GM18867 (cell line): Measurements from ENCODE around the gene GLIS1.
"Not testable (repeated sequence)": the region's sequence is repeated elsewhere in the genome, so short reads cannot be mapped to it uniquely, and the experiment has no call there.

Experiments used
- ATAC-seq: cut with Tn5 transposase; IDR thresholded peaks from one replicate; pipeline ENCODE4 v1.9.1; 2021; ENCODE audit warnings: mild to moderate bottlenecking, moderate library complexity; ENCODE audit not compliant: unreplicated experiment

GLIS1 gene

DNA sequence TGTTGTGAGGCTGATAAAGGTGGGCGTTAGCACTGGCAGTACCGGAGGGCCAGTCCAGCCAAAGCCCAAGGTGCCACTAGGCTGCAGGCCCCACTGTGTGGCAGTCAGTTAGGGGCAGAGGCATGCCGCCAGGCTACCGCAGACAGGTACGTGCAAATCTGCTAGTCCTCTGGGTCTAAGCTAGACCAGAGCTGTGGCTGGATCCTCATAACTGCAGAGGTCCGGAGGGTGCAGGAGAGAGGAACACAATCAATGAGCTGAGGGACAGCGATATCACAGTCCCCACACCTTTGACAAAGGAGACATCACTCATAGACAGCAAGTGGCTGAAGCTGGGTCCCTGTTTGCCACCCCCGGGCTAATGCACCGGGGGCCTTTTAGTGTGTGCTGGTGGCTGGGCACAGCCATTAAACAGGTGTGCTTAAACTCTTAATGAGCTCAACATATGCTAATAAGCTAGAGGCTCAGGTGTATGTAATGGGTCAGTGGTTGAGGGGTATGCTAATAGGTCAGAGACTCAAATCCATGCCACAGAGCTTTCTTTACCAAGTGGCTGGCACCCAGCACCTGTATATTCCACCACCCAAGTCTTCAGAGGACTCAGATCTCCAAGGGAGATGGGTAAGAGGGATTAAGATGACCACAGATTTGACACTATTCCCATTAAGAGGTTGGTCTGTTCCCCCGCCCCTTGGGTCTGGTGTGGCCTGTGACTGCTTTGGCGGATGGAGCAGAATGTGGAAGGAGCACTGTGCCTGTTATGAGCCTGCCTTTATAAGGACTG lies 82.0 kb downstream of the GLIS1 start:
- no peak for ATAC-seq

GRCh38 chr1:53655931-53656746 lies 82.8 kb downstream of the GLIS1 start:
- ATAC-seq = no peak

DNA sequence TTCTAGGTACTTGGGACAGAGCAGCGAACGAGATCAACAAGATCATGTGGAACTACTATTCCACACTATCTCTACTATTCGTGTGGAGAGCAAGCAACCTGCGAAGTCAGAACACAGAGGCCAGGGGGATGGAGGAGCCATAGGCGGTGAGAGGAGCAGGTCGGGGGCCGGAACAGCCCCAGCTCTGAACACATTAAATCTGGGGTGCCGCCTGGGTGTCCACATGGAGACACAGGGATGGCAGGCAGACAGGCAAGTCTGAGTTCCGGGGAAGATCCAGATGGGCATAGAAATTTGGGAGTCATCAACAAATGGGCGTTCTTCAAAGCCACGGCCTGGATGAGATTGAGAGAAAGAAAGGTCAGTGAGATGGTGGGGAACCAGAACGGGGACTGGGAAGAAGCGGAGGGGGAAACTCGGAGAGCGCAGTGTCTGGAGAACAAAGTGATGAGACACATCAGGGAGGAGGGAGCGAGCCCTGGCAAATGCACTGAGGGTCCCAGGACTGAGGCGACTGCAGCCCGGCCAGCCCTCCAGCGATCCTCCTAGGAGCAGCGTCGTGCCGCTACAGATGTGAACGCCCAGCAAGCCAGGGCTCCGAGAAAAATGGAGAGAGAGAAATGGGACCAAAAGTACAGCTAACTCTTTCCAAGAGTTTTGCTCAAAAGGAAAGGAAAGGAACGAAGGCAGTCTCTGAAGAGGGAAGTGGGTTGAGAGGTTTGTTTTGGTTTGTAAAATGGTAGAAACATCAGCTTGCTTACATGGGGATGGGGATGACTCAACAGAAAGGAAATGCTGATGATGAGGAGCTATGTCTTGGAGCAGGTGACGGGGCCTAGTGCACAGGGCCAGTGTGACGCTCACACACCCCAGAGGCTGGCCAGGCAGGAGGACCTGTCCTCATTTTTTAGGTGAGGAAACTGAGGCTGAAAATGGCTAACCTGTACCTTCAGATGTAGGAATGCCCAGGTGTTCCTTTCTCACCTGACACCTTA lies 84.5 kb downstream of the GLIS1 start:
- ATAC-seq = no peak

DNA sequence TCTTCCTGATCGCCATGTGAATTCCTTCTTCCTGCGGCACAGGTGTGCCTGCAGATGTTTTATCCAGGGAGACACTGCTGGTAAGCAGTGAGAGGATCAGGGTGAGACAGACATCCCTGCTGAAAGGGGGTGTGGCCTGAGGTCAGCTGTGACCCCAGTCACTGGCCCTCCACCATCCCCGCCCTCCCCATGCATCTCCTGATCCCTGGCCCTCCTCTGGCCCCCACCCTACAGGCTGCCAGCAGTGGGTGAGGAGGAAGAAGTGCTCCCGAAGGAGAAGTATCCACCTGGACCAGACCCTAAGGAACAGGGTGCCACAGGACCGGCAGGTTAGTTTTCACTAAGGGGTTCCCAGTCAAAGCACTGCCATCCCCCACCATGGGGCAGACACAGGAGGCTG lies 85.3 kb downstream of the GLIS1 start:
- no peak for ATAC-seq

DNA sequence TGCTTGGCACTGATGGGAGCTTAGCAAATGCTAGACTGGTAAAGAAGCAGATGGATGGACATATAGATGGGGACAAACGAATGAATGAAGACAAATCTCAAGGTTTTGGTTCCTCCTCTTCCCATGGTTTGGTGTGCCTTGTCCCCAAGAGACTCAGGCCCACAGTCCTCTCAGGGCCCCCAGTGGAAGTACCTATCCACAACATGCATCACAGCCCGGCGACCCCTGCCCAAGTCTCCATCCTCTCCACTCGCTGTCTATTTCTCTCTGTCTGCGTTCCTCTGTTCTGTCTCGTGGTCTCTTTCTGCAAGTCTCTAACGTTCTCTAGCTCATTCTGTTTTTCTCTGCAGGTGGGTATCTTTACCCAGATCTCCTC lies 85.8 kb downstream of the GLIS1 start:
- no peak for ATAC-seq

- no peak for ATAC-seq
These were observed 86.3 kb downstream of the GLIS1 start for GRCh38 chr1:53652441-53653199.

- ATAC-seq = no peak
These were observed 87.6 kb downstream of the GLIS1 start for GRCh38 chr1:53651356-53651755.

DNA sequence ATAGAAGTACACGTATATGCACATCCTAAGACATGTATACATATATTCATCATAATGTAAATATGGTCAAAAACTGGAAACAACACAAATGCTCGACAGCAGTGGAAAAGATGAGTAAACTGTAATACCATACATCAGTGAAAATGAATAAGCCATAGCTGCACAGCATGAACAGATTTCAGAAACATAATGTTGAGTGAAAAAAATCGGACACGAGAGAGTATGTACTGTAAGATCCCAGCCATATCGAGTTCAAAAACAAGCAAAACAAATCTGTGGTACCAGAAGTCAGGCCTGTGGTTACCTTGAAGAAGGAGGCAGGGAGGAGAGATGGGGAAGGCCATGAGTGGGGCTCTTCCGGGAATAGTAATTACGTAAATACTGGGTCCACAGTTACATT lies 90.4 kb downstream of the GLIS1 start:
- no peak for ATAC-seq

- ATAC-seq = not testable (repeated sequence)
These were observed 91.0 kb downstream of the GLIS1 start for GRCh38 chr1:53647915-53648314.

DNA sequence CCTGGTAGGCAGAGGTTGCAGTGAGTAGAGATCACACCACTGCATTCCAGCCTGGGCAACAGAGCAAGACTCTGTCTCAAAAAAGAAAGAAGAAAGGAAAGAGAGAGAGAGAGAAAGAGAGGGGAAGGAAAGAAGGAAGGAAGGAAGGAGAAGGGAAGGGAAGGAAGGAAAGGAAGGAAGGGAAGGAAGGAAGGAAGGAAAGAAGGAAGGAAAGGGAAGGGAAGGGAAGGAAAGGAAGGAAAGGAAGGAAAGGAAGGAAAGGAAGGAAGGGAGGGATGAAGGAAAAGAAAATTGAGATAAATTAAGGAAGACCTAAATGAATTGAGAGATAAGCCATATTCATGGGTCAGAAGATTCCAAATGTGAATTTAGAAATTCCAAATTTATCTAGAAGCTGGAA lies 92.2 kb downstream of the GLIS1 start:
- no peak for ATAC-seq

DNA sequence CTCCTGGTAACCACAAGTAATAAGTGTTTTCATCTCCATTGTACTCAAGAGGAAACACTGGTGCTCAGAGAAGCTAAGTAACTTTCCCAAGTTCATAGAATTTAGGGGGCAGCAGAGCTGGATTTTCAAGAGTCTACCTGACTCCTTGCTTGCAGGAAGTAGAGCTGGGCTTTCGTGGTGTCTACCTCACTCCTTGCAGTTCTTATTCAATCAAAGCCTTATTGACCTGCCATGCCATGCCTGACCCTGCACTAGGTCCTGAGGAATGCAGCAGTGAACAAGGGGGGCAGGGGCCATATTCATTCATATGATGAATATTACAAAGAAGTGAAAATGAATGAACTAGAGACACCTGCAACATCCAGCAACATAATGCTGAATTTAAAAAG lies 93.3 kb downstream of the GLIS1 start:
- no peak for ATAC-seq

GRCh38 chr1:53644909-53645689 lies 93.9 kb downstream of the GLIS1 start:
- ATAC-seq = no peak

DNA sequence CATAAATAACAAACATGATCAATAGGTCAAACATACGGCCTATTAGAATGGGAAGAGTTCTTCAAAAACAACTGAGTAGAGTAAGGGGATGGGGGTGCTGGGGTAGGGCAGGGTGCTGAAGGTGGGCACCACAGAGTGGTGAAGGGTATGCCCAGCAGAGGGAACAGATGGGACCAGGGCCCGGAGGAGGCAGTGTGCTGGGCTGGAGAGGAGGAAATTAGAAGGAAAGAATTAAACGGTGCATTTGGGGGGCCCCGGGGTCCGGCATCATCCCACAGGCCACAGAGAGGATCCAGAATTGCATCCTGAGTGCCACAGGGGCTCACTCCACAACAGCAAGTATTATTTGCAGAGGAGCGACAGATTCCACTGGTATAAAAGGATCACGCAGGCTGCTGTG lies 94.5 kb downstream of the GLIS1 start:
- no peak for ATAC-seq

DNA sequence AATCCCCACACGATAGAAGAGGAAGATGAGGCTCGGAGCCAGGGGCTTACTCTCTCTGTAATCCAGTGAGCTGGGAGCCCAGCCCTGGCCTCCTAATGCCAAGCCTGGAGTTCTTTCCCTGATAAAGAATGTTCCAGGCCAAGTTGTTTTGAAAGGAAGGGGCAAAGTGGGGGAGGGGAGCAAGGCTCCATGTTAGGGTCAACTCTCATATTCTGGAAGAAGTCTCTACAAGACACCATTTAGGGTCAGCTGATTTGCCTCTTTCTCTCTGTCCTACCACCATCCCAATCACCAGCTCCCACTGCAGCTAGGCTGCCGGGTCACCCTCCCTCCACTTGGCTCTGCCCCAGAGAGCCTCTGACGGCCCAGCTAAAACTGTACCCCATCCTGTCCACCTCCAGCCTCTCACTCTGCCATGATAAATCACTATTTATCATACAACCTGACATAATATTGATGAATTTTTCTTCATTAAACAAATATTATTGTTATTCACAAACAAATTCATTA lies 95.0 kb downstream of the GLIS1 start:
- ATAC-seq = no peak

- ATAC-seq = no peak
These were observed 95.7 kb downstream of the GLIS1 start for GRCh38 chr1:53643041-53643880.

DNA sequence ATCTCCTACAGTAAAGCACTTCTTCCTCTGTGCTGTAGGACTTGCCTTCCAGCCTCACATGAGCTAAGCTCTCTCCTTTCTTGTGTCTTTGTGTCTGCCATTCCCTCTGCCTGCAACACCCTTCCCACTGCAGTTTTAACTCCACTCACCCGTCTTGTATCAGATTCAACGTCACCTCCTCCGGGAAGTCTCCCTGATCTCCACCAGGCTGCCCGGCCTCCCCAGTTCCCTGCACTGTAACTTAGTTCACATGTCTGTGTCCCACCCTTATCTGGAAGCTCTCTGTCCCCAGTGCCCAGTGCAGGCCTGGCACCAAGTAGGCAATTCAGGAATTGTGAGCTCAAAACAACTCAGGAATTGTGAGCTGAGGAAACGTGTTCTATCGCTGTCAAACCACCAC lies 96.4 kb downstream of the GLIS1 start:
- no peak for ATAC-seq

DNA sequence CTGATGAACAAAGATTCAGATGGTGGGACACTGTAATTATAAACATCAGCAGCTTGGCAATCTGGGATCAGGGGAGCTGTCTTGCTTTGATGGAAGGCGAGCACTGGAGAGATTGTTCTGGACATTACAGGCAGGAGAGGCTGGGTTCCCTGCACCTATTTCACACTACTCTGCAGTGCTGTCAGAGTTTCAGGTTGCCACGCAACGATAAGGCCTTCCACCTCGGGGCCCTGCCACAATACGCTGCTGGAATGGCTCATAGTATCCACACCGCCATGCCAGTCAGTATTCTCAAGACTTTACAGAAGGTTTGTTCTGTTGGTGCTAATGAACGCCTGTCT lies 96.8 kb downstream of the GLIS1 start:
- ATAC-seq = no peak

- no peak for ATAC-seq
These were observed 97.3 kb downstream of the GLIS1 start for GRCh38 chr1:53641481-53642214.
